ENCODE measurements around the gene KCNAB2. TPM values are rescaled to one million over a fixed set of nuclear protein-coding genes. Genes with fewer than 3 reads are reported as not detected.

Gene KCNAB2
- total RNA-seq, 1 experiment from 2014 or later: 11.0 TPM

- intact Hi-C loops (cut with micrococcal nuclease; ENCODE audit: unreplicated experiment): no loop called here
- TF ChIP-seq, protein P1, sequence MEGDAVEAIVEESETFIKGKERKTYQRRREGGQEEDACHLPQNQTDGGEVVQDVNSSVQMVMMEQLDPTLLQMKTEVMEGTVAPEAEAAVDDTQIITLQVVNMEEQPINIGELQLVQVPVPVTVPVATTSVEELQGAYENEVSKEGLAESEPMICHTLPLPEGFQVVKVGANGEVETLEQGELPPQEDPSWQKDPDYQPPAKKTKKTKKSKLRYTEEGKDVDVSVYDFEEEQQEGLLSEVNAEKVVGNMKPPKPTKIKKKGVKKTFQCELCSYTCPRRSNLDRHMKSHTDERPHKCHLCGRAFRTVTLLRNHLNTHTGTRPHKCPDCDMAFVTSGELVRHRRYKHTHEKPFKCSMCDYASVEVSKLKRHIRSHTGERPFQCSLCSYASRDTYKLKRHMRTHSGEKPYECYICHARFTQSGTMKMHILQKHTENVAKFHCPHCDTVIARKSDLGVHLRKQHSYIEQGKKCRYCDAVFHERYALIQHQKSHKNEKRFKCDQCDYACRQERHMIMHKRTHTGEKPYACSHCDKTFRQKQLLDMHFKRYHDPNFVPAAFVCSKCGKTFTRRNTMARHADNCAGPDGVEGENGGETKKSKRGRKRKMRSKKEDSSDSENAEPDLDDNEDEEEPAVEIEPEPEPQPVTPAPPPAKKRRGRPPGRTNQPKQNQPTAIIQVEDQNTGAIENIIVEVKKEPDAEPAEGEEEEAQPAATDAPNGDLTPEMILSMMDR (IDR thresholded peaks at IDR 0.05; ENCODE audit: insufficient read depth in 1 of 2, low read depth in 1 of 2, low read length in 1 of 2, severe bottlenecking in 1 of 2, unreplicated experiment in 1 of 2): peak in 1 of 2 experiments; percentile 45
Observed at GRCh38 chr1:6041432-6042062, 4.1 kb upstream of the KCNAB2 start.

DNA sequence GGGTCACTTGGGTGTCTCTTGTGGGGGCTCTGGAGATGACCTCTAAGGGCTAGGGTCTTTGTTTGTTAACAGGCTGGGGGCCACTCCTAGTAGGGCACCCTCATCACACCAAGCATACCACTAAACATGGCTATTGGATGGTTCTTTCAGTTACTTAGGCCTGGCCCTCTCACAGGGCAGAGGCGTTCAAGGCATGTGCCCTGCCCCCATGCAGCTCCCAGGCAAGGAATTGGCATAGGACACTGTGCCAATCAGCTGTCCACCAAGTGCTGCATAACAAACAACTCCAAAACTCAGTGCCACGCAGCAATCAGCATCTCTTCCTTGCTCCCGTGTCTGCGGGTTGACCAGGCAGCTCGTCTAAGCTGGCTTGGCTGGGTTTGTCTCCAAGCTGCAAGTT is 2.1 kb upstream of the KCNAB2 start:
- no TSS peak for BruUV-seq (replicated peaks)
- Mint-ChIP-seq H3K9me3 (ENCODE audit: unreplicated experiment) (no peaks in the 10 kb centered on the region), H3K4me3 (ENCODE audit: unreplicated experiment) (no peak overlapping the region), H3K27me3 (ENCODE audit: insufficient read depth, unreplicated experiment) (no peaks in the 10 kb centered on the region), H3K36me3 (ENCODE audit: insufficient read depth, unreplicated experiment) (no peaks in the 10 kb centered on the region), H3K4me1 (ENCODE audit: low read depth, unreplicated experiment) (no peaks in the 10 kb centered on the region), H3K27ac (ENCODE audit: unreplicated experiment) (no peak overlapping the region)
- intact Hi-C loops (cut with micrococcal nuclease; ENCODE audit: unreplicated experiment): no loop called here
- Histone ChIP-seq H3K36me3 (ENCODE audit: control insufficient read depth, insufficient read depth, low read length) (no peaks in the 10 kb centered on the region), H3K4me3 (ENCODE audit: low read depth, low read length) (no peak overlapping the region), H3K27me3 (replicated peaks; ENCODE audit: control insufficient read depth, insufficient read depth, low read length) (no peaks in the 10 kb centered on the region), H3K9me3 (no peaks in the 10 kb centered on the region), H3K4me1 (no peaks in the 10 kb centered on the region)
- TF ChIP-seq, protein P1 (IDR thresholded peaks at IDR 0.05; ENCODE audit: insufficient read depth in 1 of 2, low read depth in 1 of 2, low read length in 1 of 2, severe bottlenecking in 1 of 2, unreplicated experiment in 1 of 2): no peak
- ChIA-PET POLR2A (no interaction called here), CTCF (interaction anchor here (0.8 kb wide), 1 partner anchor 11 kb away, joined by 3 read pairs; no protein-coding TSS in a partner anchor)
- DNase-seq: no peak

More at GRCh38 chr1:6041432-6042062, 4.1 kb upstream of the KCNAB2 start:
- CTCF ChIA-PET: no interaction called here
- H3K27me3 ChIP-seq (replicated peaks; ENCODE audit: control insufficient read depth, insufficient read depth, low read length): no peaks in the 10 kb centered on the region
- H3K36me3 Mint-ChIP-seq (ENCODE audit: insufficient read depth, unreplicated experiment): no peaks in the 10 kb centered on the region
- no peaks in the 10 kb centered on the region for H3K9me3 ChIP-seq
- no peaks in the 10 kb centered on the region for H3K36me3 ChIP-seq (ENCODE audit: control insufficient read depth, insufficient read depth, low read length)
- BruUV-seq (replicated peaks): no TSS peak
- no peaks in the 10 kb centered on the region for H3K27me3 Mint-ChIP-seq (ENCODE audit: insufficient read depth, unreplicated experiment)
- POLR2A ChIA-PET: no interaction called here
- no peaks in the 10 kb centered on the region for H3K4me1 ChIP-seq
- H3K27ac Mint-ChIP-seq (ENCODE audit: unreplicated experiment): no peak overlapping the region
- no peak overlapping the region for H3K4me3 Mint-ChIP-seq (ENCODE audit: unreplicated experiment)
- DNase-seq: peak in 1 of 2 experiments; percentile 40
- no peaks in the 10 kb centered on the region for H3K4me1 Mint-ChIP-seq (ENCODE audit: low read depth, unreplicated experiment)
- H3K9me3 Mint-ChIP-seq (ENCODE audit: unreplicated experiment): no peaks in the 10 kb centered on the region
- H3K4me3 ChIP-seq (ENCODE audit: low read depth, low read length): no peak overlapping the region

DNA sequence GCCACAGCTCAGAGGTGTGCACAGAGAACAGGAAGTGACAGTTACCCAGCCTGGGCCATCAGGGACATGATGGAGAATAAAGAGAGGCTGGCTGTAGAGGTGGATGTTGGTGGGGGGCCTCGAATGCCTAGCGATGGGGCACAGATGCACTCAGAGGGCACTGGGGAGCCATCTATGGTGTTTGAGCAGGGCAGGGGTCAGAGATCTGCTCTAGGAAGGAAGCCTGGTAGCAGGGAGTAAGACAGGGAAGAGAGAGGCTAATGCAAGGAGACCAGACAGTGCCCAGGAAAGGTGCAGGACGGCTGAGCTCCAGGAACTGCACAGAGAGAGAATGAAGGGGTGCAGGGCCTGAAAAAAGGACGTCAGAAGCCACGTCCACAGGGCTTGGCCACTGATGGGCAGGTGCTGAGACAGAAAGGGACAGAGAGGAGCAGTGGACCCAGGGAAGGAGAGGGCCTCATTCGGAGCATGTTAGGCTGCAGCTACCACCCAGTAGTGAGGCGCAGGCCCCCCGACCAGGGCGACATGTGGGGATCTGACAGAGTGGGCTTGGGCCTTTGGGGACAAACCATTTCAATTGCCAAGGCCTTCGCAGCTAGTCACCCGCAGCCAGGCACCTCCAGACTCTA is 1.1 kb upstream of the KCNAB2 start:
- intact Hi-C loops (cut with micrococcal nuclease; ENCODE audit: unreplicated experiment): no loop called here
- ChIA-PET CTCF (interaction anchor here (0.8 to 1.0 kb wide), 2 partner anchors 10 to 12 kb away, joined by 3 to 5 read pairs; no protein-coding TSS in a partner anchor), POLR2A (no interaction called here)
- H3K4me3 Mint-ChIP-seq (ENCODE audit: unreplicated experiment): no peak overlapping the region
- Histone ChIP-seq H3K9me3 (no peaks in the 10 kb centered on the region), H3K4me1 (no peaks in the 10 kb centered on the region), H3K27me3 (replicated peaks; ENCODE audit: control insufficient read depth, insufficient read depth, low read length) (no peaks in the 10 kb centered on the region), H3K4me3 (ENCODE audit: low read depth, low read length) (no peak overlapping the region), H3K36me3 (ENCODE audit: control insufficient read depth, insufficient read depth, low read length) (no peaks in the 10 kb centered on the region)
- no peak overlapping the region for H3K27ac Mint-ChIP-seq (ENCODE audit: unreplicated experiment)
- H3K9me3 Mint-ChIP-seq (ENCODE audit: unreplicated experiment): no peaks in the 10 kb centered on the region
- BruUV-seq (replicated peaks): no TSS peak
- no peaks in the 10 kb centered on the region for H3K4me1 Mint-ChIP-seq (ENCODE audit: low read depth, unreplicated experiment)
- DNase-seq: no peak
- H3K36me3 Mint-ChIP-seq (ENCODE audit: insufficient read depth, unreplicated experiment): no peaks in the 10 kb centered on the region
- no peaks in the 10 kb centered on the region for H3K27me3 Mint-ChIP-seq (ENCODE audit: insufficient read depth, unreplicated experiment)
- TF ChIP-seq, protein P1 (IDR thresholded peaks at IDR 0.05; ENCODE audit: insufficient read depth in 1 of 2, low read depth in 1 of 2, low read length in 1 of 2, severe bottlenecking in 1 of 2, unreplicated experiment in 1 of 2): no peak
